ENCODE results near the gene FBXO45.
"Not testable (repeated sequence)": the region's sequence is repeated elsewhere in the genome, so short reads cannot be mapped to it uniquely, and the experiment has no call there.

FBXO45 gene, protein sequence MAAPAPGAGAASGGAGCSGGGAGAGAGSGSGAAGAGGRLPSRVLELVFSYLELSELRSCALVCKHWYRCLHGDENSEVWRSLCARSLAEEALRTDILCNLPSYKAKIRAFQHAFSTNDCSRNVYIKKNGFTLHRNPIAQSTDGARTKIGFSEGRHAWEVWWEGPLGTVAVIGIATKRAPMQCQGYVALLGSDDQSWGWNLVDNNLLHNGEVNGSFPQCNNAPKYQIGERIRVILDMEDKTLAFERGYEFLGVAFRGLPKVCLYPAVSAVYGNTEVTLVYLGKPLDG

DNA sequence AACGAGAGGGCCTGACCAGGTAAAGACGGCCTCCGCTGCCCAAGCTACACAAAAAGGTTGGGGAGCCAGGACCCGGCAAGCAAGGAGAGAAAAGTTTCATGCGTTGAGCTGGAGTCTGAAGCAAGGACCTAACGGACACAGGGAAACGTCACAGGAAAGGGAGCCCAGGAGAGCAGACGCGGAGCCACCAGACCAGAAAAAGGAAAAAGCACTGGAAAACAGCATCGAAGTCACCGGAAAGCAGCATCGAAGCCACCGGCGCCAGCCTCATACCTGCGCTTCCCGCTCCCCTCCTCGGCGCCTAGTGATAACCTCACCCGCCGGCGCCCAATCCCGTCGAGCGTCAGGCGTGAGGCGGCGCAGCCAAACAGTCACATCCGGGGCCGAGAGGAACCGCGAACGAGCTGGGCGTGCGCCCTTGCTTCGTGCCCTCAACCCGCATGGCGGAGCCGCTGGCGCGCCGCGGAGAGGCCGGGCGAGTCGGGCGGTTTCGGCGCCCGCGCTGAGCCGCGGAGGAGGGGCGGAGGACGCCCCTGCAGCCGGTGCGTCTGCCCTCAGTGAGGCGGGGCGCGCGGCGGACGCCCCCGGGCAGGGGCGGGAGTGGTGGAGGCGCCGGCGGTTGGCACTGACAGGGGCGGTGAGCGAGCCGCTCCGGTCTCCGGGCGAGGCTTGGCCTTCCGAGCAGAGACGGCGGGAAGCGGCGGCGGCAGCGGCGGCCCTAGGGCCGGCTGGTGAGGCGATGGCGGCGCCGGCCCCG lies at the start of gene FBXO45, which contains the start of gene WDR53:
FBXO45 (plus strand) TSS at position 415 of the 757 bp plus-strand sequence; CDS start at position 740, 325 bp downstream.
WDR53 (minus strand) TSS at position 309 of the 757 bp plus-strand sequence. CDS start 7,079 bp downstream, outside the sequence.
- DNase-seq = peak; percentile 92

GRCh38 chr3:196518966-196519717 lies 49.3 kb upstream of the FBXO45 start:
- peak; percentile 89 for DNase-seq

- DNase-seq = peak; percentile 27
These were observed 48.8 kb upstream of the FBXO45 start for GRCh38 chr3:196519718-196520082.

DNA sequence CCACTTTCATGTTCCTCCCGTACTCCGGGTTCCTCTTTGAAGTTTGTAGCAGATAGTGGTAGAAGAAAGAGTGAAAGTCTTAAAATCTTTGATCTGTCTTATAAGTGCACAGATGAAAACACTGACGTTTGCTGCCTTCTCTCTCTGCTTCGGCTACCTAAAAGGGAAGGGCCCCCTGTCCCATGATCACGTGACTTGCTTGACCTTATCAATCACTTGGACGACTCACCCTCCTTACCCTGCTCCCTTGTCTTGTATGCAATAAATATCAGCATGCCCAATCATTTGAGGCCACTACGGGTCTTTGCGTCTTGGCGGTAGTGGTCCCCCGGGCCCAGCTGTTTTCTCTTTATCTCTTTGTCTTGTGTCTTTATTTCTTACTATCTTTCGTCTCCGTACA lies 47.2 kb upstream of the FBXO45 start:
- DNase-seq = not testable (repeated sequence)

DNA sequence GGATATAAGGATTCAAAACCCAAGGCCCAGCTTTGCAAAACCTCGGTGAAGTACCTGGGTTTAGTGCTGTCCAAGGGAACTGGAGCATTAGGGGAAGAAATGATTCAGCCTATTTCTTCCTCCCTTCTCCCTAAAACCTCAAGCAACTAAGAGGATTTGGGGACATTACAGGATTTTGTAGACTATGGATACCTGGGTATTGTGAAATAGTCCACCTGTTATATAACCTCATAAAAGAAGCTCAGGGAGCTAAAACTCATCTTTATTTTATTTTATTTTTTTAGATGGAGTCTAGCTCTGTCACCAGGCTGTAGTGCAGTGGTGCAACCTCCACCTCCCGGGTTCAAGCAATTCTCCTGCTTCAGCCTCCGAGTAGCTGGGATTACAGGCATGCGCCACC lies 44.6 kb upstream of the FBXO45 start:
- DNase-seq = no peak

DNA sequence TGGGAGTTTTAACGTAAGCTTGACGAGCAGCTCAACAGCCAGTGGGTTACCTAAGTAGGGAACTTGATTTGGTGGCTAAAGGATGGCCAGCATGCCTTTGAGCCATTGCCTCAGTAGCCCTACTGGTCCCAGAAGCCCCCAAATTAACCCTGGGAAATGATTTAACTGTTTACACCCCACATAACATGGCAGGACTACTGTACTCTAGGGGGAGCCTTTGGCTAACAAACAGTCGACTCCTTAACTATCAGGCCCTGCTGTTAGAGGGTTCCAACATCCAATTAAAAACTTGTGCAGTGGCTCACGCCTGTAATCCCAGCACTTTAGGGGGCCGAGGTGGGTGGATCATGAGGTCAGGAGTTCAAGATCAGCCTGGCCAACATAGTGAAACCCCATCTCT lies 43.9 kb upstream of the FBXO45 start:
- DNase-seq = peak; percentile 5

- no peak for DNase-seq
These were observed 43.3 kb upstream of the FBXO45 start for GRCh38 chr3:196525141-196525540.

GRCh38 chr3:196528639-196529233 lies 39.7 kb upstream of the FBXO45 start:
- peak; percentile 64 for DNase-seq

- no peak for DNase-seq
These were observed 37.0 kb upstream of the FBXO45 start for GRCh38 chr3:196531418-196531817.

DNA sequence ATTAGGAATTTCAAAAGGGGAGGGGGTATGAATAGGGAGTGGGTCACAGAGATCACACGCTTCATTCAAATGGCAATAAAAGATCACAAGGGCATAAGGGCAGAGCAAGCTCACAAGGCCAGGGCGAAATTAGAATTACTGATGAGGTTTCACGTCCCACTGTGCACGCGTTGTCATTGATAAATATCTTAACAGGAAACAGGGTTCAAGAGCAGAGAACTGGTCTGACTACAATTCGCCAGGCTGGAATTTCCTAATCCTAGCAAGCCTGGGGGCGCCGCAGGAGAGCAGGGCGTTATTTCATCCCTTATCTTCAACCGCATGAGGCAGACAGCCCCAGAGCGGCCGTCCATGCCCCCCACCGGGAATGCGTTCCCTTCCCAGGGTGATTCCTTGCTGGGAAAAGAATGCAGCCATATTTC lies 35.2 kb upstream of the FBXO45 start:
- no peak for DNase-seq

GRCh38 chr3:196537319-196537984 lies 31.0 kb upstream of the FBXO45 start:
- DNase-seq = peak; percentile 34

GRCh38 chr3:196541684-196542445 lies 26.6 kb upstream of the FBXO45 start:
- DNase-seq = no peak

DNA sequence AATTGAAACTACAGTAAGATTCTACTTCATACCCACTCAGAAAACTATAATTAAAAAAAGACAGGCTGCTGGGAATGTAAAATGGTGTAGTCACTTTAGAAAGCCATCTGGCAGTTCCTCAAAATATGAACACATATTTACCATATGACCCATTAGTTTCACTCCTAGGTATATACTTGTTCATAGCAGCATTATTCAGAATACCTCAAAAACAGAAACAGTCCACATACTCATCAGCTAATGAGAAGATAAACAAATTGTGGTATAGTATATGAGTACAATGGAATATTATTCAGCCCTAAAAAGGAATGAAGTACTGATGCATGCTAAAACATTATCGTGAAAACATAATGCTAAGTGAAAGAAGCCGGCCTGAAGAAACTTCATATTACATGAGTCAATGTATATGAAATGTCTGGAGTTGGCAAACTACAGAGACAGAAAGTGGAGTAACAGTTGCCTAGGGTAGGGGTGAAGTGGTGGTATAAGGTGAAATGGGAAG lies 23.9 kb upstream of the FBXO45 start:
- DNase-seq = no peak

GRCh38 chr3:196546537-196546936 lies 21.9 kb upstream of the FBXO45 start:
- no peak for DNase-seq

- no peak for DNase-seq
These were observed 21.4 kb upstream of the FBXO45 start for GRCh38 chr3:196547067-196547466.

- not testable (repeated sequence) for DNase-seq
These were observed 19.1 kb upstream of the FBXO45 start for GRCh38 chr3:196549312-196549711.

DNA sequence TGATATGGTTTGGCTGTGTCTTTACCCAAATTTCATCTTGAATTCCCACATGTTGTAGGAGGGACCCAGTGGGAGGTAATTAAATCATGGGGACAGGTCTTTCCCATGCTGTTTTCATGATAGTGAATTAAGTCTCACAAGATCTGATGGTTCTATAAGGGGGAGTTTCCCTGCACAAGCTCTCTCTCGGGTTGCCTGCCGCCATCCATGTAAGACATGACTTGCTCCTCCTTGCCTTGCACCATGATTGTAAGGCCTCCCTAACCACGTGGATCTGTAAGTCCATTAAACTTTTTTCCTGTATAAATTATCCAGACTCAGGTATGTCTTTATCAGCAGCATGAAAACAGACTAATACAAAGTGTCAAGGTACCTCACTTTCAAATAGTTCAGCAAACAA lies 18.3 kb upstream of the FBXO45 start:
- DNase-seq = not testable (repeated sequence)

GRCh38 chr3:196552253-196552652 lies 16.2 kb upstream of the FBXO45 start:
- DNase-seq = no peak

DNA sequence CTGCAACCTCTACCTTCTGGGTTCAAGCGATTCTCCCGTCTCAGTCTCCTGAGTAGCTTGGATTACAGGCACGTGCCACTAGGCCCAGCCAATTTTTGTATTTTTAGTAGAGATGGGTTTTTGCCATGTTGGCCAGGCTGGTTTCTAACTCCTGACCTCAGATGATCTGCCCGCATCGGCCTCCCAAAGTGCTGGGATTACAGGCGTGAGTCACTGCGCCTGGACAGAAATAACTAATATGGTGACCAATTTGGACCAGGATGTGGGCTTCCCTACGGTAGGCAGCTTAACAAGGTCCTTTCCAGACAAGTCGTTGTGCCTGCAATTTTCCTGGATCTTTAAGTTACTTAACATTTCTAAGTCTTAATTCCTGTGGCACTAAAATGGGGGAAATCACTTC lies 14.9 kb upstream of the FBXO45 start:
- no peak for DNase-seq

DNA sequence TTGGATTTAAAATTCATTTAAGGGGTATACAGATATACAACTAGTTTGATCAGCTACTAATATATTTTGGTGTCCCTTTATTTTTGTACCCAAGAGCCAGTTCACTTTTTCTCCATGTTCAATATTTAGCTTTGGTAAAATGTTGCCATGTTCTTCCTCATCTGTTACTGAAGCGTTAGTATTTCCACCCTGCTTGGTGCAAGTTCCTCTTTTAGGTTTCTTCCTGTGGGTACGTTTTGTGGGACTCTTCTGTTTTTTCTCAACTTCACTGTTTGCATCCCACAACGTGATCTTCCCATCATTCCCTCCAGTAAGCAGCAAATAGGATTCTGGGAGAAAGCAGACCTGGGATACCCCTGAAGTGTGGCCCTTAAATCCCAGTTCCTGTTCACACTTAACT lies 14.3 kb upstream of the FBXO45 start:
- peak; percentile 67 for DNase-seq

GRCh38 chr3:196555295-196555694 lies 13.2 kb upstream of the FBXO45 start:
- no peak for DNase-seq

- no peak for DNase-seq
These were observed 11.2 kb upstream of the FBXO45 start for GRCh38 chr3:196557236-196557635.

Measured in OCI-M1 (cell line).